ENCODE measurements around the gene SCAF1.
A peak's percentile ranks its signal among the peaks of the same experiment; 100 is the strongest.
"Not testable (repeated sequence)": the region's sequence is repeated elsewhere in the genome, so short reads cannot be mapped to it uniquely, and the experiment has no call there.

The SCAF1 gene

DNA sequence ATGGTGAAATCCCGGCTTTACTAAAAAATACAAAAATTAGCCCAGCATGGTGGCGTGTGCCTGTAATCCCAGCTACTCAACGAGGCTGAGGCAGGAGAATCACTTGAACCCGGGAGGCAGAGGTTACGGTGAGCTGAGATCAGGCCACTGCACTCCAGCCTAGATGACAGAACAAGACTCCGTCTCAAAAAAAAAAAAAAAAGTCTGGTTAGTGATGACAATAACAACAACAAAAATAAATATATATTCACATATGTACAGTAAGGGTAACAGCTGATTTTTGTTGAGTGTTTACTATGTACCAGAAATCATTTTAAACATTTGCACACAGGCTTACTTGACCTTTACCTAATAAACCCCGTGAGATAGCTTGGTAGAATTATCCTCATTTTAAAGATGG lies 25.1 kb upstream of the SCAF1 start:
- no peak for DNase-seq

DNA sequence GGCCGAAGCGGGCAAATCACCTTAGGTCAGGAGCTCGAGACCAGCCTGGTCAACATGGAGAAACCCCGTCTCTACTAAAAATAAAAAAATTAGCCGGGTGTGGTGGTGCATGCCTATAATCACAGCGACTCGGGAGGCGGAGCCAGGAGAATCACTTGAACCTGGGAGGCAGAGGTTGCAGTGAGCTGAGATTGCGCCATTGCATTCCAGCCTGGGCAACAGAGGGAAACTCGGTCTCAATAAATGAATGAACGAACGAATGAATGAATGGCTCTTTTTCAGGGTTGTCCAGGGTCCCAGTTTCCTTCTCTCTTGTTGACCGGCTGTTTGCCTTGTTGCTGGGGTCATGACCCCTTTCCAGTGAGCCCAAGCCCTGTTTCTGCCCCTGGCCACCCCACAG lies 24.1 kb upstream of the SCAF1 start:
- DNase-seq: not testable (repeated sequence)

GRCh38 chr19:49624967-49625910 lies 16.8 kb upstream of the SCAF1 start:
- no peak for DNase-seq

GRCh38 chr19:49626226-49626625 lies 15.8 kb upstream of the SCAF1 start:
- no peak for DNase-seq

DNA sequence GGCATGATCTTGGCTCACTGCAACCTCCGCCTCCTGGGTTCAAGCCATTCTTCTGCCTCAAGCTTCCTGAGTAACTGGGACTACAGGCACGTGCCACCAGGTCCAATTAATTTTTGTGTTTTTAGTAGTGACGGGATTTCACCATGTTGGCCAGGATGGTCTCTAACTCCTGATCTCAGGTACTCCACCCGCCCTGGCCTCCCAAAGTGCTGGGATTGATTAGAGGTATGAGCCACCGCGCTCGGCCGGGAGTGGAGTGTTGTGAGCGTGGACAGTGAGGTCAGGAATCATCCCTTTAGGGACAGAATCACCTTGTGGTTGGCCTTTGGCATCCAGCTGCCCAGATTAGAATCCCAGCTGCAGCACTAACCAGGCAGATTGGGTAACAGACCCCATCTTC lies 12.3 kb upstream of the SCAF1 start:
- DNase-seq: no peak

DNA sequence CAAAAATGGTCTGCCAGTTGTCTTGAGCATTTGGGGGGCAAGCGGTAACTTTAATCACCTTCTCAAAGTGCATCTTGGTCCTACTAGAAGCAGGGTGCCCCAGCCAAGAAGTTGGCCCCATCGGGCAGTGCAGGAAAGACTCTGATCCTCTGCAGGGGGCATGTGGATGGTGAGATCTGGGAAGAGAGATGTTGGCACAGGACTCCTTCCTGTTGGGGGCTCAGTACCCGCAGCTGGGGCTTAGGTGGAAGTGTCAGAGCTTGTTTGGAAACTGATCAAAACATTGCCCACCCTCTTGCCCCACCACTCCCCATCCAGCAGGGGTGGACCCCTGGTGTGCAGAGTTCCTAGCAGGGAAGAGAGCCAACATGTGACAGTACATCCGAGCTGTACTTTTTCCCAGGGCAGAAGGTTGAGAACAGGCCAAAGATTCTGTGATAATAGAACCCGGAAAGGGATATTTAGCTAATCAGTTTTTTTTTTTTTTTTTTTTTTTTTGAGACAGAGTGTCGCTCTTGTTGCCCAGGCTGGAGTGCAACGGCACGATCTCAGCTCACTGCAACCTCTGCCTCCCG lies 10.9 kb upstream of the SCAF1 start:
- no peak for DNase-seq

- DNase-seq: no peak
Measured at GRCh38 chr19:49631610-49632192, 10.3 kb upstream of the SCAF1 start.

- no peak for DNase-seq
Measured at GRCh38 chr19:49632576-49632975, 9.4 kb upstream of the SCAF1 start.

- not testable (repeated sequence) for DNase-seq
Measured at GRCh38 chr19:49633273-49633672, 8.7 kb upstream of the SCAF1 start.

DNA sequence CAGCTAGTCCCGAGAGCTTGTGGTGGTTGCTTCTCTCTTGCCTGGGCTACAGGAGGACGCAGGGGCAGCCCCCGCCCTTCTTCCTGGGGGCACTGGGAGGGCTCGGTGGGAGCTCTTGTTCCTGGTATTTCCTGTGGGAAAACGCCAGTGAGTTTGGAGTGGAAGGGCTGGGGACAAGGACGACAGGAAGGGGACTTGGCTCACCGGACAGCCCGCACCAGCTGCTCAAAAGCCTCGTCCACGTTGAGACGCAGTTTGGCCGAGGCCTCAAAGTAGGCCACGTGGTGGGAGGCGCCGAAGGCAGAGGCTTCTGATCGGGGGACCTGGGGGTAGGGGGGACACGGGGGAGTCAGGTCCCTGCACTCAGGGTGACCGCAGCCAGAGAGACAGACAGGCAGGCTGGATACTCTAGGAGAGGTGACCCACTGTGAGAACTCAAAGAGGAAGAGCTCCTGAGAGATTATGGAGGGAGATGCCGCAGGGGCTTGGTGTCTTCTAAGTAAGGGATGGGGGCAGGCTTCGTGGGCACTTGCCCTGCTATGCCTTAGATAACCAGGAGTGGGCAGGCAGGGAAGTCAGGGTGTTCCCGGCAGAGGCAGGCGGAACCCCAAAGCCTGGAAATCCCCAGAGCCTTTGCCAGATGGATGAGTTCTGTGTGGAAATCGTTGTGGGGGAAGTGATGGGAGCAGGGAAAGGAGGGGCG lies 6.3 kb upstream of the SCAF1 start:
- peak; percentile 22 for DNase-seq

DNA sequence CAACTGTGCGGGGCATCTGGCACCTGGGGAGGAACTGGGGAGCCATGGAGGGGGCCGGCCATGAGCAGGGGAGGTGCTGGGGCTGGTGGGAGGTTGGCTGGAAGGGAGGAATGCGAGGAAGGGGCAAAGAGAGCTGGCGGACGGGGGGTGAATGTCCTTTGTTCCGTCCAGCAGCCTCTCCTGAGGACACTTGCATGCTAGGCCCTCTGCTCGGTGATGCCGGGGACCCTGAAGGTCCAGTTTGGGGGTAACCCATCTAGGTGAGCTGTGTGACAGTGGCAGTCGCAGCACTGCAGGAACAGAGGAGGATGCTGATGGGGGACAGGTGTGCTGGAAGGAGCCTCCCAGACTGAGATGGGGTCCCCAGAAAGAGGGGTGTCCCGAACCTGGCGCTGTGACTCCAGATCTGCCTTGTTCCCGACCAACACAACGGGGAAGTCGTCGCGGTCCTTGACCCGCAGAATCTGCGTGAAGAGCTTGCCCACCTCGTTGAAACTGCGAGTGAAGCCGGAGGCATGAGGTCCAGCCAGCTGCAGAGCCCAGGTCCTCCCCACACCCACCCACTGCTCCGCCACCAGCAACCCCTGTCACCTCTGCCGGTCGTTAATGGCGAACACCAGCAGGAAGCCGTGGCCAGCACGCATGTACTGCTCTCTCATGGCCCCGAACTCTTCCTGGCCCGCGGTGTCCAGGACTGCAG lies 5.6 kb upstream of the SCAF1 start:
- no peak for DNase-seq

- DNase-seq: no peak
Measured at GRCh38 chr19:49637821-49638738, 3.9 kb upstream of the SCAF1 start.

DNA sequence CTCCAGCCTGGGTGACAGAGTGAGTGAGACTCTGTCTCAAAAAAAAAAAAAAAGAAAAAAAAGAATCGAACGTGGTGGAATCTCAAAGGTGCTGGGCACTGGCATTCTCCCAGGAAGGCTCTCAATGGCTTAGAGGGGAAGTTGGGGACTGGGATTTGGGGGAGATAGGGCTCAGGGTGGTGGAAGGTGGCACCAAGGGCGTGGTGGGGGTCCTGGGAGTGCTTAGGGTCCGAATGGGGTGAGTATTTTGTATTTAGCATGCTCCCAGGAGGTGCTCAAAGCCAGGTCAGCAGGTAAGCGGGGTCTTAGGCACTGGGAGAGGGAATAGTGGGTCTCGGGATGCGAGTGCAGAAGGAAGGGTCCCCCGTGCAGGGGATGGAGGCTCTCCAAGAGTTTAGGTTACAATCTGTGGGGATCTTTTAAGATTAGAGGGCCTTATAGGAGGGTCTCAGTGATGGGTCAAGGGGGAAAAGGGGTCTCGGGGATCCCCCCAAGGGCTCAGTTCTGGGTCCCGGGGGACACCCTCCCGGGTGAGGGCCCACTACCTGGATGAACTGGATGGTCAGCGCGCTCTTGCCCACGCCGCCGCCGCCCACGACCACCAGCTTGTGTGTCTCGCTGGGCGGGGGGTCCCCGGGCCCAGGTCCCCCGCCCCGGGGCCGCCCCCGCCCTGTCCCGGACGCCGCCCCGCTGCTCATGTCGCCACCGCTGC lies 2.5 kb upstream of the SCAF1 start:
- no peak for DNase-seq

DNA sequence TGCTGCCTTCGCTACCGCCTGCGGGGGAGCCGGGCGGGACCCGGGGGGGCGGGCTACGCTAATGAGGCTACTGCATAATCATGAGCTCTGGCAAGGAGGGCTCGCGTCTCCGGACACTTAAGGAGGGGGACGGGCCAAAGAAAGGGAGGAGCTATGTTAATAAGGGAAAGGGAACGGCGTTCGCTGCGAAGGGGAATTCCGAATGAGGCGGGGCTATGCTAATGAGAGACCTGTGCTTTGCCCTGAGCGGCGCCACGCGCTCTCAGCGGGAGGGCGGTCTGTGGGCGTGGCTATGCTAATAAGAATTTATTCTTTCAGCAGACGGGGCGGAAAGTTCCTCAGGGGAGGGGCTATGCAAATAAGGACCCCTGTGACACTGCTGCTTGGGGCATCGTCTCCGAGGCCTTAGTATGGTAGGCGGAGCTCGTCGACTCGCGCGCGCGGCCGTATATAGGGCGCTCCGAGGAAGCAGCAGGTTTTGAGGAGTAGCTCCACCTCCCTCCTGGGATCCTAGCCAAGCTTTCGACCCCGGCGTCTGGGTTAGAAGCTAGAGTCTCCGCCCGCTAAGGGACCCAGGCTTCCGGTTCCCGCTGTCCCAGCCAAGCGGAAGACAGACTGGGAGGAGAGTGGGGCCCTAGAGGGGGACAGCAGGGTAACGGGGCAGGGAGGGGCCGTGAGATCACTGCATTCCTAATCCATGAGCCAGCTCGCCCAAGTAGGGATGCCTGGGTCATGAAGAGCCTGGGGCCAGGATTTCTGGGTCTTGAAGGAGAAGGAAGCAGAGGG lies 1.7 kb upstream of the SCAF1 start, which contains the start of gene RRAS:
RRAS (minus strand) TSS at position 31 of the 786 bp plus-strand sequence. CDS start 45 bp downstream, outside the sequence.
- DNase-seq: peak; percentile 99

DNA sequence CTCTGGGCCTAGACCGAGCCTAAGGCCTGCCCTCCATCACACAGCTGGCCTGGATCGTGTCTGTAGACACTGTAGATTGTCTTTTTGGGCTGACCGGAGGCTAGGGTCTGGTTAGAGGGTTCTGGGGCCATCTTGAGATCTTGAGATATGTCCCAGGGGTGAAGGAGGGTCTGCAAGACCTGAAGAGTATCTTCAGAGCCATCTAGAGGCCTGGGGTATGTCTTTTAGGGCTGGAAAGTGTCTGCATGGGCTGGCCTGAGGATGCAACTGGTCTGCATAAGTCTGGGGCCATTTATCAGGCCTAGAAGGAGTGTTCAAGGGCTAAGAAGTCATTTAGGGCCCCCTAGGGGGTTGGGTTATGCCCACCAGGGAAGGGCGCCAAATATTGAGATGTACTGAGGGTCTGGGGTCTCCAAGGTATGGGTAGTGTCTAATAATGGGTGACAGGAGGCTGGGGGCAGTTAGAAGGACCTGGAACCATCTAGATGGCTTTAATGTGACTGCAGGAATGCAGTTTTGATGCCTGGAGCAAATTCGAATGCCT lies 555 bp downstream of the SCAF1 start:
- peak; percentile 15 for DNase-seq

DNA sequence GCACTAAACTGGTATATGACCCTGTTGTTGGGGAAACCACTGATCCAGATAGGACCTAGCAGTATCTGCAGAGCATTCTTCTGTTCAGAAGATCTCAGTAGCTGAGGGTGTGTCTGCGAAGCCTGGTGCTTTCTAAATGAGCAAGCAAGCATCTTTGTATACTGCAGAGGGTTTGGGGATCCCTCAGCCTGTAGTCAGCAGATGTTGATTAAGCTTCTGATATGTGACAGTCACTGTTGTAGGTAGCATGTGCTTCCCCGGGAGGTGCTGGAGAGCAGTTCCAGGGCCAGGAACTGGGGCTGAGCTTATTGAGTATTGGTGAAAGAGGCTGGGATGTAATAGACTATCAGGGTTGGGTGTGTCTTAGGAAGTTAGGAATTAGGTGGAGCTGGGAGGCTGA lies 1.5 kb downstream of the SCAF1 start:
- DNase-seq: no peak

GRCh38 chr19:49645592-49645991 lies 3.6 kb downstream of the SCAF1 start:
- DNase-seq: no peak

DNA sequence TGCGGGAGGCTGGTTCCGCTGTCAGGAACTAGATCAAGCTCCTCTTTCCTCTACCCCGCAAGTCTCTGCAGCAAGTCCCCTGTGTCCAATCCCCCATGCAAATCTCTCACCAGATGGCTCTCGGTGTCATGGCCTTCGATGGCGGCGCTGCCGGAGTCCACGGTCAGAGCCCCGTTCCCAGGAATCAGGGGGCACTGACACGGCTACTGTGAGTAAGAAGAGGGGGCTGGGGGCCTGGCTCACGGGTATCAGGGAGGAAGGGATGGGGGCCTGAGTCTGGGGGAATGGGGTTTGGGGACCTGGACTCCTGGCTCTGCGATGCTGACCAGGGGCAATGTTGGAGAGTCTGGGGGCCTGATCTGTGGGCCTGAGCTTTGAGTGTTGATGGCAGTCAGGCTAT lies 4.0 kb downstream of the SCAF1 start:
- no peak for DNase-seq

DNA sequence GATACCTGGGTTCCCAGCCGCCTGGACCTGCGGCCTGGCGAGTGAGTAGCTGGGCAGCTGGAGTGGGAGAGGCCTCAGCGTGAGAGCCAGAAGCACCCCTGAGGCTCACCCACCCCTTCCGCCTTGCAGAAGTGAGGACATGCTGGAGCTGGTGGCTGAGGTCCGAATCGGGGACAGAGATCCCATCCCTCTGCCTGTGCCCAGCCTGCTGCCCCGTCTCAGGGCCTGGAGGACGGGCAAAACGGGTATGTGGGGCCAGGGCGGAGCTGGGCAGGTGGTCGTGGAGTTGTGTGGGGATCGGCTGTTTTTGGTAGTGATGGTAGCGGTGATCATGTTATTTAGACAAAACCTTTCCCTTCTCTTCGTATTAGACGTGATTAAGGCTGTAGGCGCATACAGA lies 4.6 kb downstream of the SCAF1 start:
- no peak for DNase-seq

Data from NCI-H2171 (cell line).